A549 treated with CpdA at 1 μM for 4 hours (cell line): ENCODE data around the gene DHDH. TPM values are rescaled to one million over a fixed set of nuclear protein-coding genes. Genes with fewer than 3 reads are reported as not detected.

ENCODE experiments used
- total RNA-seq: library from RNA; stranded (reverse); fragments of 200-300 nt; extraction: Qiagen RNA extraction; gene quantifications from 5 replicates; pipeline ENCODE4 v1.2.3, GENCODE V29; 2022; ENCODE audit warnings: low read depth

Gene DHDH
- total RNA-seq, result 1.2 to 2.2 TPM (median 1.5 TPM) in 5 replicates

GRCh38 chr19:48933382-48933932, at the start of gene DHDH:
DHDH (plus strand) TSS chr19:48933699; CDS start chr19:48933722, 23 bp downstream.

GRCh38 chr19:48899781-48900476, 33.6 kb upstream of the DHDH start, which contains the start of gene NUCB1:
NUCB1 (plus strand) TSS chr19:48900312; CDS start chr19:48900797, 485 bp downstream.

GRCh38 chr19:48954595-48955307, 21.3 kb downstream of the DHDH start, which contains the start of gene BAX:
BAX (plus strand) TSS chr19:48954875; CDS start chr19:48954929, 54 bp downstream.

GRCh38 chr19:48965040-48965805, 31.7 kb downstream of the DHDH start, which contains the start of gene FTL:
FTL (plus strand) TSS chr19:48965309; CDS start chr19:48965508, 199 bp downstream.

GRCh38 chr19:48993175-48994034, 59.9 kb downstream of the DHDH start, which contains the start of the genes GYS1 and RUVBL2:
GYS1 (minus strand) TSS chr19:48993309; CDS start chr19:48993112, 197 bp downstream.
RUVBL2 (plus strand) TSS chr19:48993887; CDS start chr19:48993912, 25 bp downstream.

Other genes with a start within 250 kb of the DHDH start
- not detected in 5 replicates for gene FUT2, start 237.7 kb upstream of the DHDH start, total RNA-seq
- gene MAMSTR, start 214.0 kb upstream of the DHDH start, total RNA-seq, result 0.35 to 0.71 TPM (median 0.51 TPM) in 5 replicates
- 0.35 to 0.87 TPM (median 0.43 TPM) in 5 replicates for gene RASIP1, start 193.1 kb upstream of the DHDH start, total RNA-seq
- gene IZUMO1, start 186.8 kb upstream of the DHDH start, total RNA-seq, result not detected in 5 replicates
- 0.07 to 0.09 TPM (median 0.07 TPM) in 4 of 5 replicates, not detected in the other for gene FUT1, start 181.1 kb upstream of the DHDH start, total RNA-seq
- 0.08 TPM in 1 of 5 replicates, not detected in the others for gene FGF21, start 178.2 kb upstream of the DHDH start, total RNA-seq
- gene BCAT2, start 122.7 kb upstream of the DHDH start, total RNA-seq, result 50.8 to 60.8 TPM (median 56.6 TPM) in 5 replicates
- gene HSD17B14, start 97.2 kb upstream of the DHDH start, total RNA-seq, result 13.8 to 16.7 TPM (median 14.3 TPM) in 5 replicates
- 1.5 to 3.4 TPM (median 2.2 TPM) in 5 replicates for gene PLEKHA4, start 65.1 kb upstream of the DHDH start, total RNA-seq
- gene PPP1R15A, start 61.3 kb upstream of the DHDH start, total RNA-seq, result 94.1 to 157 TPM (median 116 TPM) in 5 replicates
- not detected in 5 replicates for gene TULP2, start 35.0 kb upstream of the DHDH start, total RNA-seq
- gene NUCB1, start 33.4 kb upstream of the DHDH start, total RNA-seq, result 185 to 225 TPM (median 213 TPM) in 5 replicates
- gene BAX, start 21.2 kb downstream of the DHDH start, total RNA-seq, result 295 to 420 TPM (median 376 TPM) in 5 replicates
- 18,205 to 25,130 TPM (median 20,428 TPM) in 5 replicates for gene FTL, start 31.6 kb downstream of the DHDH start, total RNA-seq
- gene GYS1, start 59.6 kb downstream of the DHDH start, total RNA-seq, result 17.3 to 22.6 TPM (median 19.8 TPM) in 5 replicates
- gene RUVBL2, start 60.2 kb downstream of the DHDH start, total RNA-seq, result 219 to 243 TPM (median 229 TPM) in 5 replicates
- gene LHB, start 83.4 kb downstream of the DHDH start, total RNA-seq, result not detected in 5 replicates
- 0.09 to 0.44 TPM in 2 of 5 replicates, not detected in the others for gene CGB3, start 90.6 kb downstream of the DHDH start, total RNA-seq
- gene CGB2, start 98.2 kb downstream of the DHDH start, total RNA-seq, result 0.27 to 0.70 TPM (median 0.32 TPM) in 4 of 5 replicates, not detected in the other
- 0.27 to 0.64 TPM (median 0.38 TPM) in 3 of 5 replicates, not detected in the others for gene CGB1, start 103.2 kb downstream of the DHDH start, total RNA-seq
- 0.54 to 1.6 TPM (median 1.5 TPM) in 5 replicates for gene CGB5, start 110.1 kb downstream of the DHDH start, total RNA-seq
- gene CGB8, start 115.4 kb downstream of the DHDH start, total RNA-seq, result 2.1 to 8.1 TPM (median 4.6 TPM) in 5 replicates
- gene CGB7, start 124.0 kb downstream of the DHDH start, total RNA-seq, result 0.59 to 0.80 TPM (median 0.72 TPM) in 5 replicates
- gene NTF4, start 131.1 kb downstream of the DHDH start, total RNA-seq, result 0.27 to 0.66 TPM (median 0.35 TPM) in 4 of 5 replicates, not detected in the other
- 0.01 TPM in 1 of 5 replicates, not detected in the others for gene KCNA7, start 139.0 kb downstream of the DHDH start, total RNA-seq
- 311 to 363 TPM (median 344 TPM) in 5 replicates for gene SNRNP70, start 151.8 kb downstream of the DHDH start, total RNA-seq
- 4.7 to 7.2 TPM (median 5.7 TPM) in 5 replicates for gene LIN7B, start 180.7 kb downstream of the DHDH start, total RNA-seq
- gene C19orf73, start 185.4 kb downstream of the DHDH start, total RNA-seq, result 1.2 to 2.5 TPM (median 1.8 TPM) in 5 replicates
- 5.7 to 9.0 TPM (median 8.0 TPM) in 5 replicates for gene PPFIA3, start 185.8 kb downstream of the DHDH start, total RNA-seq
- gene HRC, start 221.7 kb downstream of the DHDH start, total RNA-seq, result 0.07 to 0.14 TPM in 2 of 5 replicates, not detected in the others
- gene TRPM4, start 224.1 kb downstream of the DHDH start, total RNA-seq, result 6.8 to 9.9 TPM (median 7.3 TPM) in 5 replicates